Activated CD8-positive, alpha-beta memory T cell treated with anti-CD3 and anti-CD28 coated beads for 36 hours (primary cell): ENCODE results near the gene GJB1. TPM values are rescaled to one million over a fixed set of nuclear protein-coding genes. Genes with fewer than 3 reads are reported as not detected.
"Not testable (repeated sequence)": the region's sequence is repeated elsewhere in the genome, so short reads cannot be mapped to it uniquely, and the experiment has no call there.

Source experiments
- CTCF ChIA-PET: fragments of 350-600 bp; sonication (Branson Sonifier 250); formaldehyde crosslinking; loops from one replicate; lab custom pipeline; 2021; ENCODE audit warnings: antibody characterized with exemption; lab: Charles Lee
- POLR2A ChIA-PET: fragments of 350-600 bp; sonication (Branson Sonifier 250); formaldehyde crosslinking; loops from one replicate; lab custom pipeline; 2021; ENCODE audit warnings: antibody characterized with exemption; lab: Charles Lee
- total RNA-seq, 2 experiments: library from RNA; stranded (reverse); gene quantifications; one replicate each; pipeline ENCODE4 v1.2.3, GENCODE V29; 2021

Gene GJB1
- total RNA-seq, 2 experiments from 2014 or later, result not detected

DNA sequence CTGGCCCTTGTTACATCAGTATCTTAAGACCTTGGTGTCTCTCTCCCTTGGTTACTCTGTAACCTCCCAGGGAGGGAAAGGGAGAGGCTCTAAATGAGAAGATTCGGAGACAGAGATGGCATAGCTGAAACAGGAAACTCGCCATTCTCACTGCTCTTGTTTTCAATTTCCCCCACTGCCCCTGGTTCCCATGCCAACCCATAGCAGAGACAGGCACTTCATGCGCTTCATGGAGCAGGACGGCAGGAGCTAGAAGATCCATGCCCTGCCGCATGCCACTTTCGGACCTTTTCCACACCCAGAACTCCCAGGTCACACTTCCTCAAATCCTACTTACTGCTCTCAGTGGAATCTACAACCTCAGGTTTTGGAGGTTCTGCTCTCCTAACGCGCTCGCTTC, 27.8 kb downstream of the GJB1 start:
- ChIA-PET POLR2A (no interaction called here), CTCF (interaction anchor here (0.6 kb wide), 1 partner anchor 39 kb away, joined by 3 read pairs; no protein-coding TSS in a partner anchor)

DNA sequence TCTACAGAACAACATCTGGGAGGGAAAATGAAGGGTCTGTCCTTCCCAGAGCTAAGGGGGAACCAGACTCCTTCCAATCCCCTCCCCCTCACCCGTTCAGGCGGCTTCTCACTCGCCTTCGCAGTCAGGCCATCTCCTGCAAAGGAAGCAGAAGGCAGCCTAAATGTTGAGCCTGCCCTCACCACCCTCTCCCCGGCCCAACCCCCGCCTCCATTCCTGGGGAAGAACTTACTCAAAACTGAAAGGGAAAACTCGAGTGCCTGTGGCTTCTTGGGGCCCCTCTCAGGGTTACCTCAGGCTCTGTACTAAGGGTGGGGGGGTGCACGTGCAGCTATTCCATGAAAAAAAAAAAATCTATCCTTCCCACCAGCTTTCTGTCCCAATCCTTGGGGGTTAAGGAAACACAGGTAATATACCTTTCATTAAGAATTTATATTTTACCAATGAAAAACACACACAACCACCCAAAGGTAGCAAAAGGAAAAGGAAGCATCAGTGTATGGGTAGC, 28.5 kb downstream of the GJB1 start:
- CTCF ChIA-PET, result interaction anchor here (0.6 kb wide), 1 partner anchor 39 kb away, joined by 3 read pairs; no protein-coding TSS in a partner anchor
- POLR2A ChIA-PET, result interaction anchor here (0.7 kb wide), 1 partner anchor 281 kb away, joined by 3 read pairs; no protein-coding TSS in a partner anchor

DNA sequence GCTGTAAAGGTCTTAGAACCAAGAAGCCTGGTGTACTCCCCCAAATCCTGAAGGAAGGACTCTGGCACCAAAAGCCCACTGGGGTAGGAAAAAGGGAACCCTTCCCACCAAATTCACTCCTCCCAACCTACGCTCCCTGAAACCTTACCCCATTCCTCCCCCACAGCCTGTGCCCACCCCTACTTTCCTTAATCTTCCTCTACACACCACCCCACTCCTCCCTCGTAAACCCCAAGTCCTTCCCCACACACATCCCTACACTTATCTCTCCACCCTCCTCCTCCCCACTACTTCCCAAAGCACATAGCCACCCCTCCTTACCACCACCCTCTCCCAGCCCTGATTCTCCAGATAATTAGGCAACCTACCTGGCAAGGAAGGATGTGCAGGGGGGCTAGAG, 29.2 kb downstream of the GJB1 start:
- POLR2A ChIA-PET, result no interaction called here

DNA sequence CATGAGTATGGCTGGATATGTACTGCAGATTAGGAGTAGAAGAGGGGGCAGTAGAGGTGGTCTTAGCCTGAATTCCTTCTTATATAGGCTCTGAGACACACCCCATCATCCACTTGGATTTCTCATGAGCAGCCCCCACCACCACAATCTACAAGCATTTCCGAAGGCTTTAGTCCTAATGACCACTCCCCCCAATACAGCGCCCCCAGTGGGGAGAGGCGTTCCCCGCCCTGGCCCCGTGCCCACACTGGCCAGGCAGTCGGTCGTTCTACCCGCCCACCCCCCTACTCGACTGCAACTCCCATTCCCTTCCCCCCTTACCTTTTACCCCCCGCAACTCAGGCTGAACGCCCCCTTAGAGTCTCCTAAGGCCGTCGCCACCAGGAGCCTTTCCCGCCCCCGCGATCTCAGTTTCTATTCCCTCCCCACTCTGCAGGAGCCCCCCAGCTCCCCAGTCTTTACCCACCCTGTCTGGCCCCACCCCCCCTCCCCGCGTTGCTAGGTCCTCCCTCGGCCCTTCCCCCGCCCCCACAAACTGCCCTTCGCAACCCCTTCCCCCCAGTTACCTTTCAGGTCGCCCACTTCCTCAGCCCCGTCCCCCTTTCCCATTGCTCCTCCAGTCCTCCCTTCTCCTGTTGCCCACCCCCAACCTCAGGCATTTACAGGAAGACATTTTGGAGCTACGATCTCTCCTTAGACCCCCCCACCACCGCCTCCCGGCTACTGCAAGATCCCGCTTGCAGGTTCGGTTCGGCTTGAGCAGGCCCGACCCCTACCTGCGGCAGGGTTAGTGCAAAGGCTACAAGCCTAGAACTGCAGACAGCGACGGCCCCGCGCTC, 30.4 kb downstream of the GJB1 start:
- ChIA-PET CTCF (interaction anchor here (0.7 kb wide), 1 partner anchor 112 kb away, joined by 3 read pairs; the partner anchor contains the start of gene TAF1), POLR2A (interaction anchor here (0.6 to 1.7 kb wide), 2 partner anchors 10 to 30 kb away, joined by 3 to 14 read pairs; partner anchors contain the start of gene NONO)

More for the DNA sequence above, 29.2 kb downstream of the GJB1 start:
- CTCF ChIA-PET, result no interaction called here

DNA sequence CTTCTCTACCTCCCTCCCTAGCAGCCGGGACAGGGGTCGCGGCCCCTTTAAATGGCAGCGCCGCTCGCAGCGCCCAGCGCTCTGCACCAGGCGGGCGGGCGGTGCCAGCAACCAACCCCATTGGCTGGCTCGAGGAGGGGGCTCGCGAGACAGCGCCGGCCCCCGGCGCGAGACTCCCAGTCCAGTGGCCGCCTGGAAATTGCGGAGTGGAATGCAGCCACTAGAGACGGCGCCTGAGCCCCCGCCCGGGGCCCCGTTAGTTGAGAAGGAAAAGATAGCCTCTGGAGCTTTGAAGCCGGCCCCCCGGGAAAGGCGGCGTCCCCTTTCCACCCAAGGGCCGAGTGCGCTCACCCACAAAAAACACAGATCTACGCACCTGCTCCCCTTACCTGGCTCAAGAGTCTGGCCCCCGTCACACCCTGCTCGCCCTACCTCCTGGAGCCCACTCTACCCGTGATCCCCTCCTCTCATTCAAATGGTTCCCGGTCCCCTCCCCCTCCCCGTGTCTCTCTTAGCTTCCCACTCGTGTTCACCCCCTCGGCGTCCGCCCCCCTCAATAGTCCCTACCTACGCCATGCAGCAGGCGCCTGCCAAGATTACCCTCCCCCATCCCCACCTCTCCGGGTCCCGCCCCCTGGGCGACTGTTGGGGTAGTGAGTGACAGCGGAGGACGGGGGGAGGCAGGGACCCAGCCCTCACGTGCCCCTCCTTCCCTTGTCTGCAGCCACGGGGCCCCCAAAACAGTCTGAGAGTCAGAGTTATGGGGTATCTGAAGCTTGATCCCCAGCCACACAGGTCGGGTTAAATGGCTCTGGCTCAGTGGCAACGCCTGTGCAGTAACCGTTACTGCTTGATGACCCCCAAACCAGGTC, 31.3 kb downstream of the GJB1 start, which contains the start of gene ZMYM3:
ZMYM3 (minus strand) TSS at position 49 of the 872 bp plus-strand sequence. CDS start 885 bp downstream, outside the sequence.
- POLR2A ChIA-PET, result interaction anchor here (0.6 to 1.7 kb wide), 5 partner anchors 11 to 112 kb away, joined by 3 to 14 read pairs (median 3); partner anchors contain the start of gene NONO
- CTCF ChIA-PET, result interaction anchor here (0.6 to 0.7 kb wide), 3 partner anchors 30 to 782 kb away, joined by 3 read pairs; partner anchors contain the start of gene TAF1

DNA sequence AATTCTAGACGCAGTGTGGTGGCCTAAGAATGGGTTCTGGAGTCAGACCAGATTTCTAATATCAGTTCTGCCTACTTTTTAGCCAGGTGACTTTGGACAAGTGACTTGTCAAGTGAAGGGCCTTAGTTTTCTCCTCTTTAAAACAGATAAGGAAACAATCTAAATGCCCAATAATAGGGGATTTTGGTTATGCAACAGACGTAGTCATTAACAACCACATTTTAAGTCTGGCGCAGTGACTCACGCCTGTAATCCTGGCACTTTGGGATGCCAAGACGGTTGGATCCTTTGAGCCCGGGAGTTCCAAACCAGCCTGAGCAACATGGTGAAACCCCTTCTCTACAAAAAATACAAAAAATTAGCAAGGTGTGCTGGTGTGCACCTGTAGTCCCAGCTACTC, 33.0 kb downstream of the GJB1 start:
- CTCF ChIA-PET, result no interaction called here
- POLR2A ChIA-PET, result no interaction called here

- ChIA-PET POLR2A (no interaction called here), CTCF (no interaction called here)
Measured at GRCh38 chrX:71256856-71257255, 33.8 kb downstream of the GJB1 start.

- CTCF ChIA-PET, POLR2A ChIA-PET: not testable (repeated sequence)
Measured at GRCh38 chrX:71268624-71269023, 45.6 kb downstream of the GJB1 start.

DNA sequence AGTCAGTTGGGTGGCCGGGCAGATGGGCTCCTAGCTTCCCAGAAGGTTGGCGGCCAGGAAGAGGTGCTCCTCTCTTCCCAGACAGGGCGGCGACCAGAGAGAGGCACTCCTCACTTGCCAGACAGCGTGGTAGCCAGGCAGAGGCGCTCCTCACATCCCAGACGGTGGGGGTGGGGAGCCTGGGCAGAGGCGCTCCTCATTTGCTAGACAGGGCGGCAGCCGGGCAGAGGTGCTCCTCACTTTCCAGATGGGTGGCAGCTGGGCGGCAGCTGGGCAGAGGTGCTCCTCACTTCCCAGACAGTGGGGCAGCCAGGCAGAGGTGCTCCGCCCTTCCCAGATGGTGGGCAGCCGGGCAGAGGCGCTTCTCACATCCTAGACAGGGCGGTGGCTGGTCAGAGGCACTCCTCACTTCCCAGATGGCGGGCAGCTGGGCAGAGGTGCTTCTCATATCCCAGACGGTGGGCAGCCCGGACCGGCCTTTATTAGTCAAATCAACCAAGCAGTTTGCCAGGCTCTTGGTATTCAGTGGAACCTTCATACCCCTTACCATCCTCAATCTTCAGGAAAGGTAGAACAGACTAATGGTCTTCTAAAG, 46.9 kb downstream of the GJB1 start:
- POLR2A ChIA-PET, result no interaction called here
- CTCF ChIA-PET, result no interaction called here

DNA sequence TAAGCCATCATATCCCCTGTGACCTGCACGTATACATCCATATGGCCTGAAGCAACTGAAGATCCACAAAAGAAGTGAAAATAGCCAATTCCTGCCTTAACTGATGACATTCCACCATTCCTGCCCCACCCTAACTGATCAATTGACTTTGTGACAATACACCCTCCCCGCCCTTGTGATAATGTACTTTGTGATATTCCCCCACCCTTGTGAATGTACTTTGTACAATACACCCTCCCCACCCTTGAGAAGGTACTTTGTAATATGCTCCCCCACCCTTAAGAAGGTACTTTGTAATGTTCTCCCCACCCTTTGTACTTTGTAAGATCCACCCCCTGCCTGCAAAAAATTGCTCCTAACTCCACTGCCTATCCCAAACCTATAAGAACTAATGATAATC, 49.3 kb downstream of the GJB1 start:
- POLR2A ChIA-PET, CTCF ChIA-PET: not testable (repeated sequence)

Other genes with a start within 250 kb of the GJB1 start
- 10 to 100 TPM; 51.4 to 56.2 TPM for gene SNX12, start 154.9 kb upstream of the GJB1 start, total RNA-seq
- gene FOXO4, start 127.4 kb upstream of the GJB1 start, total RNA-seq, result 1 to 10 TPM; 8.0 to 9.7 TPM
- 1 to 10 TPM; 5.6 to 7.2 TPM for gene CXorf65, start 116.5 kb upstream of the GJB1 start, total RNA-seq
- 100 to 1,000 TPM; 317 to 322 TPM for gene IL2RG, start 111.6 kb upstream of the GJB1 start, total RNA-seq
- gene MED12, start 104.6 kb upstream of the GJB1 start, total RNA-seq, result 10 to 100 TPM; 49.0 to 56.8 TPM
- under 1 TPM; 0.53 to 0.67 TPM for gene NLGN3, start 78.4 kb upstream of the GJB1 start, total RNA-seq
- 10 to 100 TPM; 17.0 to 18.8 TPM for gene ZMYM3, start 30.9 kb downstream of the GJB1 start, total RNA-seq
- 100 to 1,000 TPM; 477 to 536 TPM for gene NONO, start 60.4 kb downstream of the GJB1 start, total RNA-seq
- 1 to 10 TPM; 4.6 to 5.5 TPM for gene ITGB1BP2, start 78.5 kb downstream of the GJB1 start, total RNA-seq
- gene TAF1, start 143.1 kb downstream of the GJB1 start, total RNA-seq, result 10 to 100 TPM; 30.6 to 31.5 TPM